HG03108 (cell line): ENCODE results near the gene ATG13.
"Not testable (repeated sequence)": the region's sequence is repeated elsewhere in the genome, so short reads cannot be mapped to it uniquely, and the experiment has no call there.

Source experiments
- ATAC-seq: cut with Tn5 transposase; IDR thresholded peaks from one replicate; pipeline ENCODE4 v1.9.1; 2021; ENCODE audit warnings: moderate library complexity; ENCODE audit not compliant: unreplicated experiment

The ATG13 gene

GRCh38 chr11:46617134-46617971, at the start of gene ATG13, which contains the start of gene HARBI1:
ATG13 (plus strand) TSS chr11:46617553; CDS start chr11:46644292, 26,739 bp downstream.
HARBI1 (minus strand) TSS chr11:46617227; CDS start chr11:46616237, 990 bp downstream.
- peak; percentile 91 for ATAC-seq

- ATAC-seq, result no peak
Observed at GRCh38 chr11:46570790-46571398, 46.5 kb upstream of the ATG13 start.

GRCh38 chr11:46574656-46575055, 42.7 kb upstream of the ATG13 start:
- ATAC-seq, result no peak

GRCh38 chr11:46577058-46577457, 40.3 kb upstream of the ATG13 start:
- no peak for ATAC-seq

- ATAC-seq, result no peak
Observed at GRCh38 chr11:46582588-46582987, 34.8 kb upstream of the ATG13 start.

- ATAC-seq, result not testable (repeated sequence)
Observed at GRCh38 chr11:46583513-46583912, 33.8 kb upstream of the ATG13 start.

GRCh38 chr11:46588131-46588530, 29.2 kb upstream of the ATG13 start:
- no peak for ATAC-seq

- no peak for ATAC-seq
Observed at GRCh38 chr11:46588915-46589314, 28.4 kb upstream of the ATG13 start.

GRCh38 chr11:46590740-46591605, 26.4 kb upstream of the ATG13 start:
- no peak for ATAC-seq

GRCh38 chr11:46593550-46594373, 23.6 kb upstream of the ATG13 start, which contains the start of gene AMBRA1:
AMBRA1 (minus strand) TSS chr11:46594023; CDS start chr11:46548380, 45,643 bp downstream.
- peak; percentile 79 for ATAC-seq

GRCh38 chr11:46594374-46594700, 23.0 kb upstream of the ATG13 start:
- ATAC-seq, result no peak

GRCh38 chr11:46594785-46595184, 22.6 kb upstream of the ATG13 start:
- no peak for ATAC-seq

- ATAC-seq, result no peak
Observed at GRCh38 chr11:46597155-46597554, 20.2 kb upstream of the ATG13 start.

GRCh38 chr11:46597609-46598219, 19.6 kb upstream of the ATG13 start:
- no peak for ATAC-seq

- ATAC-seq, result no peak
Observed at GRCh38 chr11:46599340-46600193, 17.8 kb upstream of the ATG13 start.

GRCh38 chr11:46600194-46600960, 17.0 kb upstream of the ATG13 start:
- ATAC-seq, result no peak

GRCh38 chr11:46601129-46601528, 16.2 kb upstream of the ATG13 start:
- no peak for ATAC-seq

GRCh38 chr11:46603704-46604308, 13.5 kb upstream of the ATG13 start:
- ATAC-seq, result no peak
